Renal cortical epithelial cell (primary cell): Measurements from ENCODE around the gene RSKR. TPM values are rescaled to one million over a fixed set of nuclear protein-coding genes. Genes with fewer than 3 reads are reported as not detected.
A peak's percentile ranks its signal among the peaks of the same experiment; 100 is the strongest.
"Not testable (repeated sequence)": the region's sequence is repeated elsewhere in the genome, so short reads cannot be mapped to it uniquely, and the experiment has no call there.

Experiments
- DNase-seq: peaks from one replicate; pipeline ENCODE4 v3.0.0-alpha.2; 2011; ENCODE audit warnings: low read depth
- total RNA-seq: library from RNA; depleted of rRNA; stranded (reverse); fragments of >200 nt; gene quantifications from 2 replicates; pipeline ENCODE4 v1.2.3, GENCODE V29; 2014

Gene RSKR
- total RNA-seq, 1 donor from 2014 or later: 6.1 TPM

DNA sequence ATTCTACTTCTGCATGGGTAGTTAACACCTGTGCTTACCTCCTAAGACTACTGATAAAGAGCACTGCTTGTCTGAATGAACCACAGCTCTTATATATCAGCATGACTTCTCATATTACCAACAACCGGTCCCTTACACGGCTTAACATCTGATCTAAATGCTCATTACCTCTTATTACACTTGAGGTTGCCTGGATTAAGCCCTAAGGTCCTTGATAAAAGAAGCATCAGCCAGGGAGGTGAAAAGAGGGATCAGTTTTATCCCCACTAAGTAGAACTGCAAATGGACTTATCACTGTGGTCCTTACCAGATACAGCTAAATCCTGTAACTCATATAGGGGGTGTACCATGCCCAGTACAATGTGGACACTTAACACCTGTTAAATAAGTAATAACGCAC is 8.2 kb upstream of the RSKR start:
- DNase-seq: no peak

DNA sequence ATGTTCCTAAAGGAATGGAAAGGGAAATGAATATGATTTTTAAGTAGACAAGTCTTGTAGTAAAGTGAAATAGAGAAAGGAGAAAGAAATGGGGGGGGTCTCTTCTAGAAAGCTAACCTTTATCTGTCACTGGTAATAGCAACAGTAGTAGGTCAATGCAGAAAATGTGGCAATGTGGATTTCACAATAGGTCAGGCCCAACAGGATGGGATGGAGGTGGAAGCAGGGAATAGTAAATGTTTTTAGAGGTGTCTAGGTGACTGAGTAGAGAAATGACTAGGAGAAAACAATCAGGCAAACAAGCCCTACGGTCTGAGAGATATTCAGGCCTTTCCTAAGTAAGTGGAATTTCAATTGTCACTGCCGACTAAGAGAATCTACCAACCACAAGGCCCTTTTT is 6.0 kb upstream of the RSKR start:
- no peak for DNase-seq

DNA sequence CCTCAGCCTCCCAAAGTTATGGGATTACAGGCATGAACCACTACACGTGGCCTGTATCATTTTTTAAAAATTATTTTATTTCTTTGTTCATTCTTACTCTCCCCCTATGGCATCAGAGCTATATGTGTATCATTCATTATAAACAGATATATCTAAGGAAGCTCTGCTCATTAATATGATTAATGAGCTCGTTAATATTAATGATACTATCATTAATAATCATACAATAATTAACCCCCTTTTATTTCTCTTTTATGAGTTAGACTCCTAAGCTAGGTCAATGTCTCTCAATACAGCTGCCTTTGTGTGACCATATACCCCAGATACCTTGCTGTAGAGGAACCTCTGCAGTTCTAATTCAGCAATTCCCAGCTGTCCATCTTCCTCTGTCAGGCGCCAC is 4.5 kb upstream of the RSKR start:
- DNase-seq: no peak

DNA sequence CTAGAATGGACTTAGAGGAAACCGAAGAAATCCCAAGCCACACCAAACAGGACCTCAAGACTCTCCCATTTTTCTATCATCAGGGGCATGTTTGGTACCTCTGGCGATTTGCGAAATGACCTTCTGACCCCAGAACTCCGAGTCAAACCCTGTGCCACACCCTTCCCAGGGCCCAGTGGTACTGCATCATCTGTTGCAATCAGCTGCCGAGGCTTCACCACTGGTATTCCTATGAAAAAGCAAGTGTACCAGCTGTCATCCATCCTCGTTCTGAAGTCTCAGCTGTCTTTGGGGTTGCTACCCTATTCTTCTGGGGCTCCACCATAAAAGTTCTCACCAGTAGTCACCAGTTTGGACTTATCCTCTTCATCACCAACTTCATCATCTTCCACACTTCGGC is 2.3 kb upstream of the RSKR start:
- no peak for DNase-seq

DNA sequence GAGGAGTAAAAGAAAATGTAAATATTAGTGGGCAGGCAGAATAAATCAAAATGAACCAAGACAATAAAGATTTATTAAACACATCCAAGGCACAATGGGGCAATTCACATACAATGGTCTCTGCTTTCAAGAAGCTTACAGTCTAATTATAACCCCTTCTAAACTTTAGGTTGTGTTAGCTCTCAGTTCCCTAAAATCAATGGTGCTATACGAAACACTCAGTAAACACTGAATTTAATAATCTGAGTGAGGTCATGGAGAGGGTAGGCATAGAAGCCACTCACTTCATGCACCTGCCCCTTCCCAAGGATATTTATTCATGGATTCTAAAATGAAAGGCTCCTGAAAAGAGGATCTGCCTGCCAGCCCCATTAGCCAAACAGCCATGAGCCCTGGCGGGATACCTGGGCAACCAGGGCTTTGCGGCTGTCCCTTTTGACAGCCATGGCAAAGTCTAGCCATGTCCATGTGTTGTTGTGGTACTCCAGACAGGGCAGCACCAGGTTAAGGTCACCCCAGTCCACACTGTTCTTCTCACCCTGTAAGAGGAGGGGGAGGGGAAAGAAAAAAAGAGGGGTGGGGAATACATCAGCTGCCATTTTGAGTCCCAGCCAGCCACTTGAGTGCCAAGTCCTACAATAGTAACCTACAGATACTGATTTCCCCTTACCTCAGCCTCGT is 1.4 kb upstream of the RSKR start:
- no peak for DNase-seq

DNA sequence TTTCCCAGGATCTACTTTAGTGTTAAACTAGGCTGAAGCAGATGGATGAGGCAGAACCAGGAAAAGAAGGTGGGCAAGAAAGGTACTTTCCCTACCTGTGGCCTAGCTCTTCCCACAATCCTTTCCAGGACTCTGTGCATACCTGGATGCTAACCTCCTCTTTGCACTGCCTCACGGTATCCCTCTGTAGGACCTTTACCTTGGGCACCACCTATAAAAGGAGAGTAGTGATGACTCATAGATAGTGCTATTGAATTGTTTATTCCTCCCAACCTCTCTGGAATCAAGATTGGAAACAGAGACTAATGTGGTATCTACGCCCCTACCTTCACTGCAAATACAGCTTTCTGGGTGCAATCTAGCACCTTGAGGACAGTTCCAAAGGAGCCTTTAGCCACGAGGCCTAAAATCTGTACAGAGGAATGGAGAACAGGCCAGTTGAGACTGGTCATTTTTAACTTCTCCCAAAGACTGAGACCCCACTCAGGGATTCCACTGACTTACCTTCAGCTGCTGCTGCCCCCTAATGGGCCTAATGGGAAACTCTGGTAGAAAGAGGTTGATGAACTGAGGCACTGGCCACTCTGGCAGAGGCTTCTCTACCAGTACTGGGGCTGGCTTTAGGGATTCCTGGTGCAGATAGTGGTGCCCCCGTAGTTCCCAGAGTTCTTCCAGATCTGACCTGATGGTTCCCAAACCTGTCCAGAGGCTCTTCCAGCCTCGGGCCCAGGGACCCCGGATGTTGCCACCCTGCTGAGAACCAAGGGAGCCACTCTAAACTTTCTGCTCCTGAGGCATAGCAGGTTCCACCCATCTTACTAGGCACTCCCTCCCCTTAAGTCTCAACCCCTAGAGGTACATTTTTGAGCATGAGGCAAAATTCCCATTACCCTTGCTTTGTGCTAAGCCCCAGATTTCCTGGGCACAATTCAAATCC is 781 bp downstream of the RSKR start:
- DNase-seq: peak; percentile 18

DNA sequence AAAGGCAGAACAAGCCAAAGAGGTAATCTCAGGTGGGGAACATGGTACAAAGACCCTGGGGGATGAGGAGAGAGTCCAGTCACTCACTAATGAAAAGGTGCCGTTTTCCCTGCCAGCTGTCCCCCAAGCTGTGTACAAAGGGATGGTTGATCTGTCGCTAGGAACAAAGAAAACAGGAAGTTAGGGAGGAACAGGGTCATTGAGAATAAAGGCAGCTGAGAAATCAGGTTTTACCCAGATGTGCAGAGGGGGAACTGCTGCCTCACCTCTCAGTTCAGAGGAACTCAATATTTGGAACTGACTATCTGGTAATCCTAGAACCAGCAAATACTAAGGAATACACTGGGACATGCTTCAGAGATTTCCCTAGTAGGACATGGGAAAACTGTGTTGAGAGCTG is 1.5 kb downstream of the RSKR start:
- DNase-seq: no peak

DNA sequence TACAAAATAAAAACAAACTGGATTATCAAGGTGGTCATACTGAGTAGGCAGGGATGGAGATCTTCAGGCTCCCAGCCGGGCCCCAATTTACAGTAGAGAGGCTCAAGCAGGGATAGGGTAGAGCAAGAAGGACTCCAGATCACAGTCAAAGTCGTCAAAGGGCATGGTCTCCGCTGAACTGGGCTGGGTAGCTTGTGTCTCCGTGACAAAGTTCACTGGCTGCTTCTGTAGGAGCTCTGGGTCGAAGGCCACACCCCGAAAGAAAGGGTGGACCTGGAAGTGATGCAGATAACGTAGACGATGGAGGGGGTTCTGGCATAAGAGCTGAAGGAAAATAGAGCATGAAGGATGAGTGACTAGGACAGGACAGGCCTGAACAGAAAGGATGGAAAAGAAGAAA is 3.6 kb downstream of the RSKR start:
- no peak for DNase-seq

DNA sequence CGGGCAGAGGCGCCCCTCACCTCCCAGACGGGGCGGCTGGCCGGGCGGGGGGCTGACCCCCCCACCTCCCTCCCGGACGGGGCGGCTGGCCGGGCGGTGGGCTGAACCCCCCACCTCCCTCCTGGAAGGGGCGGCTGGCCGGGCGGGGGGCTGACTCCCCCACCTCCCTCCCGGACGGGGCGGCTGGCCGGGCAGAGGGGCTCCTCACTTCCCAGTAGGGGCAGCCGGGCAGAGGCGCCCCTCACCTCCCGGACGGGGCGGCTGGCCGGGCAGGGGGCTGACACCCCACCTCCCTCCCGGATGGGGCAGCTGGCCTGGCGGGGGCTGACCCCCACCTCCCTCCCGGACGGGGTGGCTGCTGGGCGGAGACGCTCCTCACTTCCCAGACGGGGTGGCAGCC is 10.0 kb downstream of the RSKR start:
- not testable (repeated sequence) for DNase-seq

DNA sequence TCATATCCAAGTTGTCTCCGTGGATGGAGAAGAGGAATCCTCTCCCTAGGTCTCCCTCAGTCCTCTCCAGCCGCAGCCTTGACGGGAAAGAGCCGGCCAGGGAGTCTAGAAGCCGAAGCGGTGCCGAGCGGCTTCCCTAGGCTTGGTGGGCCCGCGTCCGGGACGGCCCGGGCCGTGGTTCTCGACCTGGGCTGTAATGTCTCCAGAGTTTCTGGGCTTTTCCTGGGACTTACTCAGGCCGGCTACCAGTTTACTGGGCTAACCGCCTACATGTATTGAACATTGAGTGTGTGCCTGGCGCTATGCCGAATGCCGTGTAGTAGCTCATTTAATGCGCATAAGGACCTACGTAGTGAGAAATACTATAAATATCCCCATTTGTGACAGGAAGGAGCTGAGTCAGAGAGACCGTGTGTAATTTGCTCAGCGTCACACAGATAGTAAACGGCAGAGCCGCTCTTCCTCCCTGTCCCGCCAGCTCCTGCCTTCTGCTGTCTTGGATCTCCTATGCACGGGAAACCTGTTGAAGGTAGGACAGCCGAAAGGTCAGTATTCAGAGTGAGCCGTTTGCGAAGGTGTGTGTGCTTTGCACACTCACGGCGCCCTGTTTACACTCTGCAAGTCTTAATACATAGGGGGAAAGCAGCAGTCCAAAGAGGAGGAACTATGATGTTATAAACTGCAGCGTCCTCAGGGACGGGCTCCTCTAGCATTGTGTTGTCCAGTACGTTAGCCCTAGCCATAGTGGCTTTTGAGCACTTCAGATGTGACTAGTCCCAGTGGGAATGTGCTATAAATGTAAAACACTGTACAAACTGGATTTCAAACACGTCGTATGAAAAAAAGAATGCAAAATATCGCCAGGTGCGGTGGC is 14.4 kb downstream of the RSKR start:
- peak; percentile 73 for DNase-seq

DNA sequence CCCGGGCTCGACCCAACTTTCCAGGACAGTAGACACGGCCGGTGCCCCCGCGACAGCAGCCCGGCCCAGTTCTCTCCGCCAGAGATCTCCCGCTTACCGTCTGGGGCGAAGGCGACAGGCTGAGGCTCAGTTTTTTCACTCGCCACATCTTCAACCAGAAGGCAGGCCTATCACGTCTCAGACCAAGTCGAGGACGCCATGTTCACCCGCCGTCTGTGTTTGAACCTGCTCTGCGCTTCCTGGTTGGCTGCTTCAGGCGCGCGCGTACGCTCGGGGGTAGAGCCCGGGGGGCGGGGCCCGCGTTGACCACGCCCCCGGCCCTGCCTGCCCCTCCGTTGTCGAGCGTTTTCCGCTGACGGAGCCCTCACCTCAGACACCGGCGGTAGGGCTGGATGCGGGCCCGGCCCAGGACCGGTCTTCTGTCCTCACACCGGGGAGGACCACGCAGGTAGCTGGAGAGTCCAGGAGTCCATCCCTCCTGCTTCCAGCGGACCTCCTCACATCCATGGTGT is 15.1 kb downstream of the RSKR start, which contains the start of gene SPAG5:
Gene SPAG5 (minus strand): TSS at position 227 of the 512 bp plus-strand sequence. CDS start 79 bp downstream, at position 148.
- DNase-seq: peak; percentile 80

DNA sequence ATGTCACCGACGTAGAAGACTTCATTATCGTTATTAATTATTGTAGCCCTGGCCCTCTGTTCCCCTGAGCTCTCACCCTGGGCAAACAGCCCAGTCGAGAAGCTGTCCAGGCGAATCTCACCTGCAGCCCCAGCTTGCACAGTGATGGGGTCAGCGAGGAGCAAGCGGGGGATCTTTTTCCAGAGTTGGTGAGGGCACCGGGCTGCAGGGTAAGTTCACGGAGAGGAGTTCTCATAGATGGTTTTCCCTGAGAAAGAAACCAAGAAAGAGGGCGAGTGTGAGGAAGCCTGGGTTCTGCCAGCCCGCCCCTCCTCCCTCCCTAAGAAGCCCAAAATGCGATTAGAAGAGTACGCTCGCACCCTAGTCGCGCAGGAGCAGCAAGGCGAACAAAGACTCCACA is 15.6 kb downstream of the RSKR start:
- no peak for DNase-seq

DNA sequence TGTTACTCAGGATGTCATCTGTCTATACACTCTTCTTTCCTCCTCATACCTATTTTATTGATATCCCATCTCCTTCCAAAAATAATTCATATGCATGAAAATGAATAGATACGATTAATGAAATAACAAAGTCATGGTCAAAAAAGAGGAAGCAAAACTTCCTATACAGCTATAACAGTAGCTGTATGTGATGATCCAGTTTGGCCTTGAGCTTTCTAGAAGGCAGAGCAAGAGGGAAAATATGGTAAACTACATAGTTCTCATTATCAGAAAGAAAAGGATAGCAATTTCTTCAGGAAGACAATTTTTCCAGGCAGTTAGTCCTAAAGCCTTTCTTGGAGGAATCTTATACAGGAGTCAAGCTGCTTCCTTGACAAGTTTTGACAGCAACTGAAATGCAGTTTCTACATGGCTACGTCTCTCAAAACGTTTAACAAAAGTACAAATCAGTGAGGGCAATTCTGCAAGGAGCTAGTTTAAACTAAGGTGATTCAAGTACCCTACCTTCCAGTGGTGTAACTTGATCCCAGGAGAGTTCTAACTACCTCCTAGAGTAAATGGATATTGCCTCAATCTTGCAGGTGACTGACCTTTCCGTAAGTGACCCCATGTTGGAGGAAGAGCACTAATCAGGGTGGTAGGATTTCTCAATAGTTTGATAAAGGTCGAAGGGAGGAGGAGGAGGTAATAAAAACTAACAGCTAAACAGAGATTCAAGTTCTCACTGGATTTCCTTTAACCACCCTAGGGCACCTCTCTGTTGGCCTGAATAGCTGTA is 16.2 kb downstream of the RSKR start:
- DNase-seq: peak; percentile 26

DNA sequence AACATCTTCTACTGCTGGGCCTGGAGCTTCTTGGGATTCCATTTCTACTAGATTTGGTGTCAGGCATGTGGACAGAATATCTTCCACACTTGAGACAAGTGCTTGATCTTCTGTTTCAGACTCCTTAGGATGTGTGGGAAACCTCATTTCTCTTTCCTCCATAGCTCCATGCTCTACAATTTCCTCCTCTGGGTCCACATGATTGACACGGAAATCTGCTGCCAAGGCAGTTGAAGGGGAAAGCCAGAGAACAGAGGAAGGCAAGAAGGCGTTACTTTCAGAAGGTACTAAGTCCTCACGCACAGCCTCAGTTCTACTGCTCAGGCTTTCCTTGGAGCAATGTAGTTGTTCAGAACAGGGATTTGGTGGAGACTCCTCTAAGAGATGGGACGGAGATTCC is 21.7 kb downstream of the RSKR start:
- DNase-seq: no peak

DNA sequence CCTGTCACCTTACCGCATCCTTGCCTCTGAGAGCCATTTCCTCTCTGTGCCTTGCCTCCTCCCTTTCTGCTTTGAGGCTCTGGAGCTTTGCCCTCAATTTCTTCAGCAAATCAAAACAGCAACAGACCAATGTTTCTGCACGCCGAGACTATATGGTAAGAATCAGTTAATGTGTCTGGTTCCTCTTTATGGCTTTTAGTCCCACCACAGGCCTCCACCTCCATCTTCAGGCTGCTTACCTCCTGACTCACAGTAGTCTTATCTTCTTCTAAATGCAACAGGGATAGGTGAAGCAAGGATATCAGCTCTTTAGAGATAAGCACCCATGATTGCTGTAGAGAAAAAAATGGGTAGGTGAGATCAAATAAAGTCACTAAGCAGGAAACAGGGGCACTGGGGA is 28.1 kb downstream of the RSKR start:
- DNase-seq: no peak

DNA sequence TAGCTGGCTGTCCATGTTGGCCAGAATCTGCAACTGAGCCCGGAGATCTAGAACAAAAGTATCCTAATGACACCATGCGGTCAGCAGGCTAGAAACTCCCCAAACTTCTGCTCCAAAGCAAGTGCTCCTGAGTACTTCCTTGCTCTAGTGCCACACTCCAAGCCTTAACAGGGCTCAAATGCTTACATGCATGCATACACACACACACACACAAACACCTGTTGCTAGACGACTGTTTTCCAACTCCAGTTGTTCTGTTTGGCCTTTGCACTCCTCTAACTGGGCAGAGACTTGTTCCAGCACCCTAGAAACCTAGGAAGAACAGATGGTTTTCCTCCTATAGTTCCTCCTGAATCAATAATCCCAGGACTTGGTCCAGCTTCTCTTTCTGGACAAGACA is 29.6 kb downstream of the RSKR start:
- no peak for DNase-seq

DNA sequence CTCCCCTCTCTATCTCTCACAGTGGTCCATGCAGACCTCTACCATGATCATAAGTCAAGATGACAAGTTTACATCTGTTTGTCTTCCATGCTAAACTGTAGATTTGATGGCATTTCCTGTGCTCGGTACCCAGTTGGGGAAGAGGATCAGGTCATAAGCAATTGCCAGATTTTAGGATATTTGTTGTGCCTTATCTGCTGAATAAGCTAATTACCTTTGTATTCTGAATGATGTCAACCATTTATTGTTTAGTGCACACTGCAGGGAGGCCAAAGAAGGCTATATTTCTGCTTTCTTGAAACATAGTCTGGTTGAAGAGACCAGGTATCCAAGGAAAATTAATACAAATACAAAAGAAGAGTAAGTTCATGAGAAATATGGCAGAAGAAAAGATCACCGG is 31.5 kb downstream of the RSKR start:
- no peak for DNase-seq

DNA sequence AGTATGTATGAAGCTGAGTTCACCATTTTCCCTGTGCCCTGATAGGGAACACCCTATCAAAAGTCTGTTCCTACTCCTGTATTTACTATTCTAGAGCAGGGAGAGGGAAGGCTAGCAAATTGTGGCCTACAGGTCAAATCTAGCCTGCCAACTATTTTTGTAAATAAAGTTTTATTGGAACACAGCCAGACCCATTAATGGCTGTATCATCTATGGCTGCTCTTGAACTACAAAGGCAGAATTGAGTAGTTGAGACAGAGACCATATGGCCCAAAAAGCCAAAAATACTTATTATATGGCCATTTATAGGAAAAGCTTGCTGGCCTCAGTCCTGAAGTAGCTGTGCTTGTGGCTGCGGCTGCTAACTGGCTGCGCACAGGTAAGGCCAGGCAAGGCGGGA is 33.0 kb downstream of the RSKR start:
- no peak for DNase-seq

DNA sequence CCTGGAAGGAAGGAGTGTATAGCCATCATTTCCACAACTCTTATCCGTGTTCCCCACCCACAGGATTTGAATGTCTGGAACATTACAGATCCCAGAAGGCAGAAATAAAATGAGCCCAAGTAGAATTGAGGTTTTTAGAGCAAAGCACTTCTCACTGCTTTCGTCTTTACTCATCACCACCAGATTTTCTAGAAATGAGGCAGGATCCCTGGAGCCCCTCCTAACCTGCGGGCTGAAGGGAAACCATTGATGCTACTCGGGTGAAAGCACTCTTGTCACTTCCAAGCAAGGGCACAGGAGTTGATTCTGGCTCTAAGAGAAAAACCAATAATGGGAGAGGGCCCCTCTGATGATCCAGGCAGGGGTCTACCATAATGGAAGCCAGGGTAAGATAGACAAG is 34.5 kb downstream of the RSKR start:
- no peak for DNase-seq

DNA sequence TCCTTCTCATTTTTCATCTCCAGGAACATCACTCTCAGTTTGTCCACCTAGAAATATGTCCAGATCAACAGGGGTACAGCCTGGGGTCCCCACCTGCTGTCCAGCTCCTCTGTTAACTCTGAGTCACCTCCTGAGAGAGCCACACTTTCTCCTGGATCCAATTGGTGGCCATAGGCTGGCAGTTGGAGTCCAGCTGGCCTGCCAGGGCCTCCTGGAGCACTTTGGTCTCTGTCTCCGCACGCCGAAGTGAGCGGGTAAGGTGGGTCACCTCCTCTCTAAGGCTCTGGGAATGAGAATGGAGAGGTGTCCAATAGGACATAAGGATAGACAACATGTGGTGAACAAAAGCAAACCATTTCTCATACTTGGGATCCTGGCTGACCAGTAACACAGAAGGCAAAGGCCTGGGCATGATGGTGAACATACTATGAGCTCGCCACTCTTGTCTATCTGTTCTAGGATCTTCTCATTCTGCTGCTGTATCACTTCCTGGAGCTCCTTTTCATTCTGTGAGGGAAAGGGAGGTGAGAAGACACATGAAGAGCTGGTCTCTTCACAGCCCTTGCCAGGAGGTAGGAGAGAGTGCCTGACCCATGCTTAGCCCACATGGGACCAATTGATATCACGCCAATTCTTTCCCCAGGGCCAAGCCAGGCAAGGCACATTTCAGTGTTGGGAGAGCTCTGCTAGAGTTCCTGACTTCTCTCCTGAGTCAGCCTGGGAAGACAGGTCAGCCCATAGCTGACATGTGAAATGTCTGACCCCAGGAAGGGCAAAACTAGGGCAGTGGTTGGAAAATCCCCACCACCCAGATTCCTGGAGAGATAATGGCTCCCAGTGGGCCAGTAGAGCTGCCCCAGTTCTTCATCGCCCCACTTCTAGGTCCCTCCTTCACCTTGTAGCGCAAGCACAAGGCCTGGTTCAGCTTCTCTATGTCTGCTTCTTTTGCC is 35.5 kb downstream of the RSKR start:
- no peak for DNase-seq
